HG03039 (cell line): ENCODE results near the gene PTOV1.
"Not testable (repeated sequence)": the region's sequence is repeated elsewhere in the genome, so short reads cannot be mapped to it uniquely, and the experiment has no call there.

Experiments used
- ATAC-seq: cut with Tn5 transposase; IDR thresholded peaks from one replicate; pipeline ENCODE4 v1.9.1; 2021; ENCODE audit warnings: mild to moderate bottlenecking, moderate library complexity; ENCODE audit not compliant: unreplicated experiment

PTOV1 gene

DNA sequence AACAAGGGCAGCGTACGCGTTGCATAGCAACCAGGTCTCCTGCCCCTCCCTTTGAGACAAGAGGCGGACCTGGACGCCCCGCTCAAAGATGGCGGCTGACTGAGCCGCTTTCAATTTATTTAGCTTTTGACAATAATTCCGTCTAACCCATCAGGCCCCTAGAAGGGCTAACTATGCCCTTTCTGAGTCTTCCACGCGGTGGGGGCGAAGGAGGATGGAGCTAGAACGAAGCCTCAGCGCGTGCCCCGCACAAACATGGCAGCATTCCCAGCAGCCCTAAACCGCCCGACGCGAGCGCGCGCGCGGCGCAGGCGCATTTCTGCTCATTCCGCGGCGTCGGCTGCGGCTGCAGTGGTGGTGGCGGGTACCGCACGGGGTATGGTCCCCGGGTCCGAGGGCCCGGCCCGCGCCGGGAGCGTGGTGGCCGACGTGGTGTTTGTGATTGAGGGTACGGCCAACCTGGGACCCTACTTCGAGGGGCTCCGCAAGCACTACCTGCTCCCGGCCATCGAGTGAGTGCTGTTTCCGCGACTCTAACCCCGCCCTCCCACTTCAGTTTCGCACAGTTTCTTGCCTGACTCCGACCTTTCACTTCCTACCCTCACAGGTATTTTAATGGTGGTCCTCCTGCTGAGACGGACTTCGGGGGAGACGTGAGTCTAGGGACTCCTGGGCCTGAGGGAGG, 32.9 kb upstream of the PTOV1 start, which contains the start of gene MED25:
MED25 (plus strand) TSS at position 326 of the 685 bp plus-strand sequence; CDS start at position 379, 53 bp downstream.
- peak; percentile 62 for ATAC-seq

DNA sequence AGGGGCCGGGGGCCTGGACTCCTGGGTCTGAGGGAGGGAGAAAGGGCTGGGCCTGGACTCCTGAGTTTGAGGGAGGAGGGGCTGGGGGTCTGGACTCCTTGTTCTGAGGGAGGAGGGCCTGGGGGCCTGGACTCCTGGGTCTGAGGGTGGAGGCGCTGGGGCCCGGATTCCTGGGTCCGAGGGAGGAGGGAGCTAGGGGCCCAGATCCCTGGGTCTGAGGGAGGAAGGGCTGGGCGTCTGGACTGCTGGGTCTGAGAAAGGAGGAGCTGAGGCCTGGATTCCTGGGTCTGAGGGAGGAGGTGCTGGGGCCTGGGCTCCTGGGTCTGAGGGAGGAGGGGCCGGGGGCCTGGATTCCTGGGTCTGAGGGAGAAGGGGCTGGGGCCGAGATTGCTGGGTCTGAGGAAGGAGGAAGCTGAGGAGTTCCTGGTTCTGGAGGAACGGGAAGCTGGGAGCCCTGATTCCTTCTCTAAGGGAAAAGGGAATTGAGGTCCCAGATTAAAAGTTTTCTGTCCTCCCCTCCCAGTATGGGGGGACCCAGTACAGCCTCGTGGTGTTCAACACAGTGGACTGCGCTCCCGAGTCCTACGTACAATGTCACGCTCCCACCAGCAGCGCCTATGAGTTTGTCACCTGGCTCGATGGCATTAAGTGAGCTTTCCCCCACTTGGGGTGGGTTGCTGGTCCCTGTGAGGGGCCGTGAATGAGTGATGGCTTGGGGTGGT, 32.1 kb upstream of the PTOV1 start:
- no peak for ATAC-seq

DNA sequence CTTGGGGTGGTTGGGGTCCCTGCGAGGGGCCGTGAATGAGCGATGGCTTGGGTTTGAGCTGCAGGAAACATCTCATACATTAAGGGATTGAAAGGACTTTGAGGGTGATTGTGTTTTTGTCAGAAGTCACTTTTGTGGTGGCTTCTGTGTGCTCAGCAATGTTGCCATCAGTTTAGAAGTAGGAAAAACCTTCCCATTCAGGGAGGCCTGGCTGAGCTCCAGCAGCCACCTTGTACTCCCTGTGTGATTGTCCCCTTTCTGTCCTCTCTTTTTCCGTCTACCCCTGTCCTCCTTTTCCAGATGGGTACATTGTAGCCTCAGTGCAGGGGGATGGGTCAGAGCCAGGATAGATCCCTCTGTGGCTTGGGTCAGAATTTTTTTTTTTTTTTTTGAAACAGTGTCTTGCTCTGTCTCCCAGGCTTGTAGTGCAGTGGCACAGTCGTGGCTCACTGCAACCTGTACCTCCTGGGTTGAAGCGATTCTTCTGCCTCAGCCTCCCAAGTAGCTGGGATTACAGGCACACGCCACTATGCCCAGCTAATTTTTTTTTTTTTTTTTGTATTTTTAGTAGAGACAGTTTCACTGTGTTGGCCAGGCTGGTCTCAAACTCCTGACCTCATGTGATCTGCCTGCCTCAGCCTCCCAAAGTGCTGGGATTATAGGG, 31.4 kb upstream of the PTOV1 start:
- ATAC-seq, result not testable (repeated sequence)

DNA sequence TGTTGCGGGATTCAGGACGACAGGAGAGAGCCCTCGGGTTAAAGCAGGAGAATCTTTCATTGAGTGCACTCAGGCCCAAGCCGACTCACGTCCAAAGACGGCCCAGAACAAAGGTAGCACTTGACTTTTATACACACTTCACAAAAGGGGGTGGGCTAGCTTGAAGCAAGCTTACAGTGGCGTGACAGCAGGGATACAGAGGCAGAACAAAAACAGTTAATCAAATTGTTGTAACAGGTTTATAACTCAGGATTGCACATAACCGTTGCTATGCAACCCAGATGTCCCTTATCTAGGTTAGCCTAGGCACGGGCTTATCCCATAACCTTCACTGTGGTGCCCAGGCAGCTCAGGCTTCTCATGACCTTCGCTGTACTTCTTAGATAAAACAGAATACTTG, 30.8 kb upstream of the PTOV1 start:
- ATAC-seq, result no peak

DNA sequence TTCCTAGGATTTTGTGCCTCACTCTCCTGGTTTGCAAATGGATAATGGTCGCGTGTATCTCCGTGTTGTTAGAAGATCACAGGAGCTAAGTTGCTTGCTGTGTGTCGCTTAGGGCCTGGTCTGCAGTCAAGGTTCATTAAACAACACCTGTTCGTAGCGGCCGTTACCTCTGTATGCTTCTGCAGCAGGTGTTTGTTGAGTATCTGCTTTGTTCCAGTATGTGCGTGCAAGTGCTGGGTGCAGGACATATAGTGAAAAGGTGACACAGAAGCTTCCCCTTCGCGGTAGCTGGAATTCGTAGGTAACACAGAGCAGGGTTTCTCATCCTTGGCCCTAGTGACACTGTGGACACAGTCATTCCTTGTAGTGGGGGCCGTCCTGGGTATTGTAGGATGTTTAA, 27.5 kb upstream of the PTOV1 start:
- ATAC-seq, result no peak

DNA sequence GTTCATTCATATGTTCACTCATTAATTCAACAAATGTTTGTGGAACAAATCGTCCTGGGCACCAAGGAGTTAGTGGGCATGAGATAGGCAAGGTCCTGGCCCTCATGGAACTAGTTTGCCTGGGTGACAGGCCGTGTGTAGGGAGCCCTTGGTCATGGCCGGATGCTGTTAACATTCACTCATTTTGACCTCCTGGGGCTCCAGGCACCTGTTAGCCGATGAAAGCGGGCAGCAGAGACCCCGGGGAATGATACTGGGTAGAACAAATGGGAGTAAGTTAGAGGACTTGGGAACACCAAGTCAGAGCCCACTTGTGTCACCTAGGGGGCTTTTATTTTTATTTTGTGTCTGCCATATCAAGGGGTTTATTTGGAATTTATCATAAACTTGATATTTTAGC, 26.3 kb upstream of the PTOV1 start:
- ATAC-seq, result no peak

DNA sequence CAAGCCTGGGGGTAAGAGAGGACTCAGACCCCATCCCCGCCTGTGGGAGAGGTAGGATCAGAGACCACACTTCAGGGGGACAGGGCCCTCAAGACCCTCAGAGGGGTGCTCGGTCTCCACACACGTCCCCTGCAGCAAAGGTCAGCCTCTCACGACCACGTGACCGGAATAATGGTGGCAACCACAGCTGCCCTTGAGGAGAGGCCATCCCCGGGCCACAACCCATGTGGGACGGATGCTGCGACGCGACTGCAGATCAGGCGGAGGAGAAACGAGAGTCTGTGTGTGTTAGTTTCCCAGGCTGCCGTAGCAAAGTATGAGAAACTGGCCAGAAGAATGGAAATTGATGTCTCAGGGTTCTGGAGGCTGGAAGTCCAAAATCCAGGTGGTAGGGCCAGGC, 23.9 kb upstream of the PTOV1 start:
- no peak for ATAC-seq

DNA sequence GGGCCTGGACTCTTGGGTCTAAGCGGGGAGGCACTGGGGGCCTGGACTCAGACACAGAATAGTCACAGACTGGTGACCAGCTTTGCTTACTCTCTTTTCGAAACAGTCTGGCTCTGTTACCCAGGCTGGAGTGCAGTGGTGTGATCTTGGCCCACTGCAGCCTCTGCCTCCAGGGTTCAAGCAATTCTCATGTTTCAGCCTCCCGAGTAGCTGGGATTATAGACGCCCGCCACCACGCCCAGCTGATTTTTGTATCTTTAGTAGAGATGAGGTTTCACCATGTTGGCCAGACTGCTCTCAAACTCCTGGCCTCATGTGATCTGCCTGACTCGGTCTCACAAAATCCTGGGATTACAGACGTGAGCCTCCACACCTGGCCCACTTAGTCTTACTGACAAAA, 21.8 kb upstream of the PTOV1 start:
- no peak for ATAC-seq

DNA sequence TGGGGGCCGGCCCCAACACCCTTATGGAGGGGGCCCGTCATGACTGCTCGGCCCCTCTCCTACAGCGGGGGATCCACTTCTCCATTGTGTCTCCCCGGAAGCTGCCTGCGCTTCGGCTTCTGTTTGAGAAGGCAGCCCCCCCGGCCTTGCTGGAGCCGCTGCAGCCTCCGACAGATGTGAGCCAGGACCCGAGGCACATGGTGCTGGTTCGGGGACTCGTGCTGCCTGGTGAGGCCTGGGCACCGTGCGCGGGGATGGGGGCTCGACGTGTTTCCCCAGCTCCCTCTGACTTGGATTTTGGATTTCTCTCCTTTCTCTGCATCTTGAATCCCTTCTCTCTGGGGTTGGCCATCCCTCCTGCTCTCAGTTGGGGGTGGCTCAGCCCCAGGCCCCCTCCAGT, 21.2 kb upstream of the PTOV1 start:
- ATAC-seq, result no peak

DNA sequence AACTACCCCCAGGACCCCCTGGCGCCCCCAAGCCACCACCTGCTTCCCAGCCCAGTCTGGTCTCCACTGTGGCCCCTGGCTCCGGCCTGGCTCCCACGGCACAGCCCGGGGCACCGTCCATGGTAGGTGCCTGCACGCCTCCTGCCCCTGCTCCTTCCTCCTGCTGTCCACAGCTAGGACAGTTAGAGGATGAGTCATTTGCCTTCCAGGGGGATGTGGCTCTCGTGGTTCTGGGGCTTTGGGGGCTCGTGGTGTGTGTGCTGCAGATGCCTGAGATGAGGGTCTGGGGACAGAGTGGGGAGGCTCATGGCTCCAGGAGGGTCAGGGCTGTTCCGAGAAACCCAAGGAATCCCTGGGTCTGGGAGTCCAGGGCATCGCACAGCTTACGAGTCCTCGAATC, 20.2 kb upstream of the PTOV1 start:
- ATAC-seq, result no peak

DNA sequence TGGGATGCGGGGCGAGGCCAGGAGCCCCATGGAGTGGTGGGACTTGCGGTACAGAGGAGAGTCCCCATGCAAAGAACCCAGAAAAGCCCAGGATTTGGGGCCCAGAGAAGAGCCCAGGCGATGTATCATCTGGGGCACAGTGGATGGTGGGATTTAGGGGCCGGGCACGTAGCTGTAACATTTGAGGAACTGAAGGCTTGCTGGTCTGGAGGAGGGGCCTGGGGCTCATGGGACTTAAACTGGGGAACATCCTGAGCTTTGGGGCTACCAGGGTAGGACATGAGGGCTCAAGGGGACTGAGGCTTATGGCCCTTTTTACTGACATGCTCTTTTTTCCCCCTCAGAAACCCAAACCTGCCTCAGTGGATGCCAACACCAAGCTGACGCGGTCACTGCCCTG, 19.4 kb upstream of the PTOV1 start:
- ATAC-seq, result no peak

DNA sequence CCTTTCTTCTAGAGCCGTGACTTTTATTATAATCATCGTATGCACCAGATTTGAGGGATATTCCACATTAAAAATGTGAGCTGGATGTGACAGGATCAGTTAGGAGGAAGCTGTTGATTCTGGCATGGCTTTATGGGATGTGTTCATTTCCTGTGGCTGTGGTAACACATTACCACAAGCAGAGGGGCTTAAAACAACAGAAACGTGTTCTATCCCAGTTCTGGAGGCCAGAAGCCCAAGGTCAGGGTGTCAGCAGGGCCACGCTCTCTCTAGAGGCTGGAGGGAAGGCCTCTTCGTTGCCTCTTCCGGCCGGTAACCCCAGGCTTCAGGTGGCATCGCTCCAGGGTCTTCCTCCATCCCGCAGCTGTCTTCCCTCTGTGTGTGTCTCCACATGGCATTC, 18.4 kb upstream of the PTOV1 start:
- ATAC-seq, result no peak

DNA sequence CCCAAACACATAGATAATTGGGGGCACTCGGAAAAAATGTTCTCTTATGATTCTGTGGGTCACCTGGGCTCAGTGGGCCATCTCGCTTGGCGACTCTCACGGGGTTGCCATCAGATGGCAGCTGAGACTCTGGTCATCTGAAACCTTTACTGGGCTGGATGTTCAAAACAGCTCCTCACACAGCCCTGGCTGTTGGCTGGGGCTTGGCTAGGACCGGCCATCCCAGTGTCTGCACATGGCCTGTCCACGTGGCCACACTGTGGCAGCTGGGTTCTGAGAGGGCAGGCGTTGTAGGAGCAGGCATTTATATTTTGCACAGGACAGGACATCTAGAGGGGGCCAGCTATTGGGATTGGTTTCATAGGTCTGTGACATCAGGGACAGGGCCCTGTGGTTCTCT, 17.4 kb upstream of the PTOV1 start:
- no peak for ATAC-seq

DNA sequence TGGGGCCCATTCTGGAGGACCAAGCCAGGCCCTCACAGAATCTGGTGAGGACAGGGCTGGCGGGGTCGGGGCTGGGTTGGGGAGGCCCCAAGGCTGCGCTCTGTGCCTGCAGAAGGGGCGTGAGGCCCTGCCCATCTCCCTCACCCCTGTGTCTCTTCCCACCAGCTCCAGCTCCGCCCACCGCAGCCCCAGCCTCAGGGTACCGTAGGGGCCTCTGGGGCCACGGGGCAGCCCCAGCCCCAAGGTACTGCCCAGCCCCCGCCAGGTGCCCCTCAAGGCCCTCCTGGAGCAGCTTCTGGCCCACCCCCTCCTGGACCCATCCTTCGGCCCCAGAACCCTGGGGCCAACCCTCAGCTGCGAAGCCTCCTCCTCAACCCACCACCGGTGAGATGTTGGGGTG, 15.4 kb upstream of the PTOV1 start:
- no peak for ATAC-seq

DNA sequence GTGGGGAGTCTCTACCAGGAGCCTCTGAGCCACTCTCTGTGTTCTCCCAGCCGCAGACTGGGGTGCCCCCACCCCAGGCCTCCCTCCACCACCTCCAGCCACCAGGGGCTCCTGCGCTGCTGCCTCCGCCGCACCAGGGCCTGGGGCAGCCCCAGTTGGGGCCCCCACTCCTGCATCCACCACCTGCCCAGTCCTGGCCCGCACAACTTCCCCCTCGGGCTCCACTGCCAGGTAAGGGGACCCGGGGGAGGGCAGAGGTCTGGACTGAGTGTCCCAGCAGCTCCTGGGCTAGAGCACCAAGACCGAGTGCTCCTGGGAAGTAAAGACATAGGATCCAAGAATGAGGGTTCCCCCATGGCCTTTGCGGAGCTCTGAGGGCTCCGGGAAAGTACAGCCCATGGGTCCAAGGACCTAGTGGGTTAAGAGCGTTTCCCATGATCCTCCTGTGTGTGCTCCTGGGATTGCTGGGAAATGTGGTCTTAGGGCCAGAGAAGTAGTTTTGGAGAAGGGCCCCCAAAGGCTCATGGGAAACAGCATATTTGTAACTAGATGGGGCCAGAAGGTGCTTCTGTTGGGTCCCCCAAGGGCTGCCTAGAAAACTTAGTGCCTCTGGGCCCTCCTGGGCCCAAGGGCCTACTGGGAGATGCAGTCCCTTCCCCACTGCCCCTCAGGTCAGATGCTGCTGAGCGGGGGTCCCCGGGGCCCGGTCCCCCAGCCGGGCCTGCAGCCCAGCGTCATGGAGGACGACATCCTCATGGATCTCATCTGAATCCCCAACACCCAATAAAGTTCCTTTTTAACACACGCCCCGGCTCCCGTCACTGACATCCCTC, 14.6 kb upstream of the PTOV1 start:
- no peak for ATAC-seq

DNA sequence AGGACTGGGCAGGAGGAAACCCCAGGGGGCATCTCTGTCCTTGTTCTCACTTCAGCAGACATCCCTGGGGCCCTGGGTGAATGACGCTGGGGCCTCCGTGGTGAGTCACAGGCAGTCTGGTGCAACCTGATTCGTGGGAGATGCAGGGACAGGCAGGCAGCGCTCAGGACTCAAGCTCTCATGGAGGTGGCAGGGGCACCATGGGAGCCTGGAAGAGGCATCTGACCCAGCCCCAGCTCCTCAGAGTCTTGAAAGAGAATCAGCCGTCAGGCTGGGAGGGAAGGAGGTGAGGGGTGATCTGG, 14.0 kb upstream of the PTOV1 start:
- no peak for ATAC-seq

DNA sequence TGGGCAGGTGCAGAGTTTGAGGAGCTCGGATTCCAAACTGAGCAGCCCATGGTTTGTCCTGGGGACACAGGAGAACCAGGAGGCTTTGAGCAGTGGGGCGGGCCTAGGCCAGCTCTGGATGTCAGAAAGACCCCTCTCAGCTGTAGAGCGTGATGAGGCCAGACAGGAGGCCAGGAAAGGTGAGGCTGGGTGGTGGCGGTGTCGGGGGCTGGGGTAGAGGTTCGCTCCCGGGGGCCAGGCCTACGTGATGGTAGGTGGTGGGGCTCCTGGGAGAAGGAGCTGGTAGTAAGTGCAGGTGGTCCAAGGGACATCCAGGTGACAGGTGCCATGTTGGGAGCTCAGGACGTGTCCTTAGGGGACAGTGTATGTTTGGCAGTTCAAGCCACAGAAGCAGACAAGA, 13.5 kb upstream of the PTOV1 start:
- ATAC-seq, result no peak

DNA sequence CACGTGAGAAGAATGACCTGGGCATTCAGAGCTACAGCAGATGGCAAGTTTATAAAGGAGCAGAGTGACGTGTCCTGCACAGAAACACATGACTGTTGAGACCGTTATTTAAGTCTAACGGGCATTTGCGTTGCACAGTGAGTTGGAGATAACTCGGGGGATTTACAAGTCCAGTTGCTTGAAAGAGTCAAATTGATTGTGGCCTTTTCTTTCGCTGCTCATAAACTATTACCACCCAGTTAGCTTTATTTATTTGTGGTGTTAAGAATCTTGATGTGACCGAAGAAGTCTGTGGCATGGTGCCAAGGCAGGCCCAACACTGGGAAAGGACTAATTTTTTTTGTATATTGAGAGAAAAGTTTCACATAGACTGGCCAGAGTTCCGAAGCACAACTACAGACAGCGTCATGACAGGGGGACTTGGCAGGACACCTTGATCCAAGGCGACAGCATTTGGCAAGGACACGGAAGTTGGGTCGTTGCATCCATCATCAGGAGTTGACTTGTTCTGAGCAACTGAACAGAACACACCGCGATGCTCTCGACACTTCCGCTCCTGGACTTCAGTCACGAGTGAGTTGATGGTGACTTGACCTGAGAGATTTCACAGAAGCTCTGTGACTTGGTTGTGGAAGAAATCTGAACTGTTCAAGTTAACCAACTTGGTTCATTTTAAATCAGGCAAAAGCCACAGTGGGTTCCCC, 11.9 kb upstream of the PTOV1 start:
- no peak for ATAC-seq

DNA sequence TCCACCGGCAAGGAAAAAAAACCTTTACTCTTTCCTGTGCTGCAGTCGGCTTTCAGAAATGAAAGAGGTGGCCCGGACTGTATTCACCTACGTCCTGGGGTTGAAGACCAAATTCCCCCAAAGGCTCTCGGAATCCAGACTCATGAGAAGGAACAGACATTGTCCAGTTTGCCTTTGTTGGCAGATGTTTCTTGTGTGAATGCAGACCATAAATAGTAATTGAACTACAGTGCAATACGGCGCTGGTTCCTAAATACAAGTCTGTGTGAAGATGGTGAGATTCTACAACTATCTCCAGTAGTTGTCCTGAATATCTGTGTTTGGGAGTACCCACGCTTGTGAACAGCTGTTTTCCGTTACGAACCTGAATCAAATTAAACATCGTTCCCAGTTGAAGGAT, 11.2 kb upstream of the PTOV1 start:
- ATAC-seq, result no peak

DNA sequence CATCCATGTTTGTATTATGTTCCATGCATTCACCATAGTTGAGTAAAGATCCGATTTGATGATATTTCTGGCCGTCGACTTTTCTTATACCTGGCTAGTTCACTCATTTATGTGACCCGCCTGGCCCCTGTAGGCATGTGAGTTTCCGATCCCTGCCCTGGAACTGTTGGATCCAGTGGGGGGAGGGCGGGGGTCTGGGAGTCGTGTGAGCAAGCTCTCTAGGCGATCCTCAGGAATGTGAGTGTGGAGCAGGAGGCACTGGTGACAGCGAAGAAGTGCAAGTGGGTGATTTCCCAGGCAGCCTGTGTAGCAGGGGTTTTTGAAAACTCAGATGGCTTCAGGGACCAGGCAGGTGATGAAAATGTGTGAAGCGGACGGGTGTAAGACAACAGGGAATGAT, 10.6 kb upstream of the PTOV1 start:
- ATAC-seq, result no peak

DNA sequence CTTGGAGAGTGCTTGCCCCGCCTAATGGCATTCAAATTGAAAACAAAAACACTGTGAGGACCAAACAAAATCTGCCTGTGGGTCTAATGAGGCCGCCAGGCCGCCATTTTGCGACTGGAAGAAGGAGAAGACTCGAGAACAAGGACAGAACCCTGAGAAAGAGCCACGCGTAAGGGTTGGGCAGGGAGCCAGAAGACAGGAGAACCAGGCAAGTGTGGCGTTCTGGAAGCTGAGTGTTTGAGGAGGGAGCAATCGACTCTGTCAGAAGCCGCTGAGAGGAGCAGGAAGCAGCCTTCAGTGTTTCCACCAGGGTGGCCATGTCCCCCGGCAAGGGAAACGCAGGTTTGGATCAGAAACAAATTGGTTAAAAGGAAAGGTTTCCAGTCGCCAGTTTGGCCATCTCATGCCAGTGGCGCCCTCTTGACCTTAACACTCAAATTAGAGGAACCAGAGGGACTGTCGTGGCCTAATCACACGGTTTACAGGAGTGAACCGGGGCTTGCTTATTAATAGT, 10.2 kb upstream of the PTOV1 start:
- ATAC-seq, result no peak
